Endothelial cell of umbilical vein (primary cell): Measurements from ENCODE around the gene SPEF1. TPM values are rescaled to one million over a fixed set of nuclear protein-coding genes. Genes with fewer than 3 reads are reported as not detected.

ENCODE experiments used
- BruUV-seq: library from RNA; stranded (reverse); fragments of 400-500 nt; replicated peaks from 2 replicates; lab custom pipeline; 2021; lab: Mats Ljungman, UMichigan
- CTCF ChIA-PET: fragments of 300-600, 350-600 bp; sonication (Branson Sonifier 250); formaldehyde crosslinking; loops from one replicate; lab custom pipeline; 2021; ENCODE audit warnings: antibody characterized with exemption, inconsistent platforms; lab: Charles Lee
- POLR2A ChIA-PET: fragments of 300-600, 350-600 bp; sonication (Branson Sonifier 250); formaldehyde crosslinking; loops from one replicate; lab custom pipeline; 2021; ENCODE audit warnings: antibody characterized with exemption, inconsistent platforms; lab: Charles Lee
- DNase-seq: peaks from one replicate; pipeline ENCODE4 v3.0.0-alpha.2; 2011; ENCODE audit warnings: low read depth, low spot score
- FAIRE-seq: peaks from 2 replicates; lab custom pipeline; 2011; peaks lifted over from hg19 to GRCh38; lab: Jason Lieb, UNC
- H2AFZ ChIP-seq: 2 replicates; pipeline ENCODE4 v1.6.0; 2012; ENCODE audit warnings: low read depth, low read length, control low read depth, inconsistent platforms
- H3K27ac ChIP-seq: 2 replicates; pipeline ENCODE4 v1.5.1; 2011; ENCODE audit warnings: low read depth, mild to moderate bottlenecking, control low read depth, low read length, moderate library complexity; ENCODE audit not compliant: insufficient read depth
- H3K27me3 ChIP-seq, 2 experiments: 2 replicates each; pipeline versions ENCODE4 v1.6.0 to v1.6.1; 2011; ENCODE audit warnings: low read length in 2 of 2, mixed read lengths in 1 of 2; ENCODE audit not compliant: control insufficient read depth in 2 of 2, insufficient read depth in 2 of 2
- H3K36me3 ChIP-seq, 2 experiments: 2 replicates in 1 of 2; 3 replicates in 1 of 2; pipeline ENCODE4 v1.5.1; 2011; ENCODE audit warnings: low read length in 2 of 2, mild to moderate bottlenecking in 1 of 2, moderate library complexity in 1 of 2; ENCODE audit not compliant: control insufficient read depth in 2 of 2, insufficient read depth in 2 of 2; ENCODE audit errors: extremely low read depth in 1 of 2
- H3K4me1 ChIP-seq: 3 replicates; pipeline ENCODE4 v1.5.1; 2011; ENCODE audit warnings: mild to moderate bottlenecking, low read length; ENCODE audit not compliant: control insufficient read depth, insufficient read depth; ENCODE audit errors: extremely low read depth
- H3K4me2 ChIP-seq: 2 replicates; pipeline ENCODE4 v1.6.1; 2011; ENCODE audit warnings: low read length, control low read depth, mixed read lengths; ENCODE audit not compliant: insufficient read depth
- H3K4me3 ChIP-seq, 3 experiments: fragments of 200-600 bp in 1 of 3; sonication (generic), shearing (Covaris generic) in 1 of 3; replicated peaks in 1 of 3; 2 replicates each; pipeline ENCODE4 v1.5.1; 2011 to 2016; ENCODE audit warnings: control low read depth in 3 of 3, low read length in 3 of 3, mild to moderate bottlenecking in 2 of 3, inconsistent platforms in 1 of 3, low read depth in 1 of 3, moderate library complexity in 1 of 3; ENCODE audit not compliant: insufficient read depth in 1 of 3
- H3K79me2 ChIP-seq: 2 replicates; pipeline ENCODE4 v1.6.0; 2012; ENCODE audit warnings: low read length, inconsistent platforms; ENCODE audit not compliant: control insufficient read depth, insufficient read depth
- H3K9ac ChIP-seq: replicated peaks from 2 replicates; pipeline ENCODE3; 2011; ENCODE audit warnings: low read length, control low read depth; ENCODE audit not compliant: insufficient read depth; ENCODE audit errors: extremely low read depth
- H3K9me1 ChIP-seq: replicated peaks from 3 replicates; pipeline ENCODE4 v1.6.0; 2011; ENCODE audit warnings: mild to moderate bottlenecking, low read length; ENCODE audit not compliant: control insufficient read depth, insufficient read depth; ENCODE audit errors: extremely low read depth
- H3K9me3 ChIP-seq: replicated peaks from 2 replicates; pipeline ENCODE4 v1.5.1; 2012; ENCODE audit warnings: low read length, inconsistent platforms; ENCODE audit not compliant: control insufficient read depth, insufficient read depth
- H4K20me1 ChIP-seq: replicated peaks from 2 replicates; pipeline ENCODE3; 2011; ENCODE audit warnings: mild to moderate bottlenecking, low read length; ENCODE audit not compliant: control insufficient read depth, insufficient read depth; ENCODE audit errors: extremely low read depth
- CTCF ChIP-seq, 2 donors: IDR thresholded peaks; 1 replicate in 1 of 2; 2 replicates in 1 of 2; pipeline ENCODE4 v1.5.1; 2011; ENCODE audit warnings: low read length in 2 of 2, mild to moderate bottlenecking in 2 of 2, moderate library complexity in 2 of 2, control low read depth in 1 of 2, inconsistent platforms in 1 of 2, low read depth in 1 of 2; ENCODE audit not compliant: insufficient read depth in 1 of 2; ENCODE audit errors: extremely low read depth in 1 of 2
- EZH2 ChIP-seq: IDR thresholded peaks from 2 replicates; pipeline ENCODE4 v1.6.1; 2012; ENCODE audit warnings: borderline replicate concordance, low read depth, mild to moderate bottlenecking, moderate library complexity, low read length, inconsistent platforms; ENCODE audit not compliant: severe bottlenecking
- FOS ChIP-seq: IDR thresholded peaks from 2 replicates; pipeline ENCODE4 v1.6.1; 2011; ENCODE audit warnings: mild to moderate bottlenecking, low read length, moderate library complexity, borderline replicate concordance; ENCODE audit not compliant: insufficient read depth
- GATA2 ChIP-seq: IDR thresholded peaks from 2 replicates; pipeline ENCODE4 v1.7.0; 2011; ENCODE audit warnings: low read depth, mild to moderate bottlenecking, moderate library complexity, mixed read lengths, low read length; ENCODE audit not compliant: insufficient read length, insufficient read depth
- JUN ChIP-seq: IDR thresholded peaks from 2 replicates; pipeline ENCODE4 v1.6.1; 2011; ENCODE audit warnings: borderline replicate concordance, low read depth; ENCODE audit not compliant: insufficient read length, insufficient read depth
- MAX ChIP-seq: IDR thresholded peaks from 2 replicates; pipeline ENCODE4 v1.6.1; 2011; ENCODE audit not compliant: insufficient read depth, insufficient read length
- MYC ChIP-seq: IDR thresholded peaks from one replicate; pipeline ENCODE4 v1.6.1; 2011; ENCODE audit warnings: mild to moderate bottlenecking, low read depth, low read length
- POLR2A ChIP-seq: IDR thresholded peaks from 2 replicates; pipeline ENCODE4 v1.6.1; 2012; ENCODE audit warnings: low read depth, mild to moderate bottlenecking, control low read depth, low read length
- POLR2AphosphoS5 ChIP-seq: IDR thresholded peaks from 2 replicates; pipeline ENCODE4 v1.6.1; 2012; ENCODE audit warnings: low read depth, mild to moderate bottlenecking, control low read depth, low read length, moderate library complexity; ENCODE audit not compliant: insufficient read depth
- dilution Hi-C: fragments of 300-500 bp; cut with MboI; formaldehyde crosslinking; loops from one replicate; pipeline ENCODE4 v1.15.0; 2019; ENCODE audit warnings: low sequenced_read_pairs; ENCODE audit not compliant: extremely low pct_ligation_motif_present
- intact Hi-C: fragments of 100-400 bp; cut with micrococcal nuclease; formaldehyde crosslinking; loops from one replicate; pipeline ENCODE4 v1.10.0; 2022
- polyA plus RNA-seq, 4 experiments: library from polyadenylated mRNA; depleted of rRNA in 3 of 4; stranded (reverse) in 3 of 4; unstranded in 1 of 4; fragments of >200 nt; gene quantifications; 2 replicates each; pipeline versions ENCODE4 v1.2.1 to v1.2.3, GENCODE V29; 2011 to 2012; ENCODE audit warnings: missing spikeins in 1 of 4
- total RNA-seq: library from RNA; stranded (reverse); gene quantifications from 2 replicates; pipeline ENCODE4 v1.2.3, GENCODE V29; 2021

Gene SPEF1
- total and polyA plus RNA-seq, 2 donors (not counting 3 experiments of a cell fraction or from before 2014, with no cell fraction given) = 0.07 to 0.44 TPM

- H3K4me2 ChIP-seq = no peak overlapping the region
- DNase-seq = no peak
- POLR2A ChIA-PET = no interaction called here
- no peak overlapping the region for H3K9ac ChIP-seq
- no peaks in the 10 kb centered on the region for H3K9me1 ChIP-seq
- H3K27ac ChIP-seq = no peak overlapping the region
- H3K9me3 ChIP-seq = no peaks in the 10 kb centered on the region
- no peak overlapping the region for H3K4me3 ChIP-seq
- no peaks in the 10 kb centered on the region for H3K36me3 ChIP-seq
- H2AFZ ChIP-seq = no peak overlapping the region
- FAIRE-seq = no peak
- no peaks in the 10 kb centered on the region for H3K79me2 ChIP-seq
- H3K27me3 ChIP-seq = no peaks in the 10 kb centered on the region
- H4K20me1 ChIP-seq = no peaks in the 10 kb centered on the region
- no TSS peak for BruUV-seq
- H3K4me1 ChIP-seq = peaks cover 12% of the 10 kb centered on the region
- TF ChIP-seq POLR2A = no peak
- no peak for TF ChIP-seq POLR2AphosphoS5
- TF ChIP-seq JUN = no peak
- no peak for TF ChIP-seq CTCF (IDR thresholded peaks at IDR 0.05; ENCODE audit: extremely low read depth in 1 of 2, insufficient read depth in 1 of 2, low read depth in 1 of 2, low read length in 2 of 2)
- no peak for TF ChIP-seq EZH2
- TF ChIP-seq FOS = no peak
- TF ChIP-seq GATA2 = no peak
- no peak for TF ChIP-seq MYC
- no peak for TF ChIP-seq MAX
- CTCF ChIA-PET = interaction anchor here (1.0 to 2.1 kb wide), 5 partner anchors 11 to 65 kb away, joined by 3 to 7 read pairs (median 4); no protein-coding TSS in a partner anchor
- dilution Hi-C loops = no loop called here
- intact Hi-C loops = no loop called here
Observed at GRCh38 chr20:3741836-3742458, 39.3 kb downstream of the SPEF1 start.
